Neural cell (in vitro differentiated cells): ENCODE measurements around the gene AKIRIN2. TPM values are rescaled to one million over a fixed set of nuclear protein-coding genes. Genes with fewer than 3 reads are reported as not detected.
"Not testable (repeated sequence)": the region's sequence is repeated elsewhere in the genome, so short reads cannot be mapped to it uniquely, and the experiment has no call there.

Experiments used
- H2AFZ ChIP-seq: fragments of 200-600, 300-800 bp; sonication (generic), shearing (Covaris generic); 2 replicates; pipeline ENCODE4 v1.6.0; 2014; ENCODE audit warnings: low read depth, mild to moderate bottlenecking, antibody characterized with exemption, low read length, moderate library complexity
- H3F3A ChIP-seq: fragments of 200-600 bp; shearing (Covaris generic); 2 replicates; pipeline ENCODE4 v1.6.1; 2016; ENCODE audit warnings: mild to moderate bottlenecking, moderate library complexity, mixed read lengths, antibody characterized with exemption, low read length; ENCODE audit not compliant: insufficient read depth, poor library complexity, severe bottlenecking
- H3K27ac ChIP-seq: fragments of 200-600, 300-800 bp; sonication (generic), shearing (Covaris generic); 2 replicates; pipeline ENCODE4 v1.5.1; 2014; ENCODE audit warnings: mild to moderate bottlenecking, low read length, moderate library complexity
- H3K27me3 ChIP-seq: fragments of 300-800, 200-600 bp; sonication (generic), shearing (Covaris generic); 2 replicates; pipeline ENCODE4 v1.6.0; 2014; ENCODE audit warnings: mild to moderate bottlenecking, low read depth, low read length, moderate library complexity; ENCODE audit not compliant: insufficient read depth
- H3K36me3 ChIP-seq: fragments of 300-800, 200-600 bp; sonication (generic), shearing (Covaris generic); 2 replicates; pipeline ENCODE4 v1.5.1; 2014; ENCODE audit warnings: mild to moderate bottlenecking, antibody characterized with exemption, low read length, moderate library complexity; ENCODE audit not compliant: insufficient read depth
- H3K4me2 ChIP-seq: fragments of 300-800, 200-600 bp; sonication (generic), shearing (Covaris generic); 2 replicates; pipeline ENCODE4 v1.6.0; 2014; ENCODE audit warnings: mild to moderate bottlenecking, low read length
- H3K4me3 ChIP-seq: fragments of 300-800, 200-600 bp; sonication (generic), shearing (Covaris generic); 2 replicates; pipeline ENCODE4 v1.5.1; 2014; ENCODE audit warnings: mild to moderate bottlenecking, low read length, moderate library complexity
- H3K79me2 ChIP-seq: fragments of 200-600 bp; shearing (Covaris generic); replicated peaks from 2 replicates; pipeline ENCODE4 v1.6.0; 2014; ENCODE audit warnings: mild to moderate bottlenecking, low read length, moderate library complexity; ENCODE audit not compliant: insufficient read depth
- H3K9ac ChIP-seq: fragments of 300-800, 200-600 bp; sonication (generic), shearing (Covaris generic); 2 replicates; pipeline ENCODE4 v1.6.1; 2016; ENCODE audit warnings: mild to moderate bottlenecking, low read length, mixed read lengths
- H3K9me2 ChIP-seq: fragments of 200-600 bp; shearing (Covaris generic); 2 replicates; pipeline ENCODE4 v1.6.1; 2016; ENCODE audit warnings: mild to moderate bottlenecking, low read length, mixed read lengths; ENCODE audit not compliant: insufficient read depth
- H3K9me3 ChIP-seq: fragments of 200-600, 300-800 bp; sonication (generic), shearing (Covaris generic); 2 replicates; pipeline ENCODE4 v1.6.1; 2016; ENCODE audit warnings: mild to moderate bottlenecking, mixed run types, low read length, moderate library complexity, mixed read lengths
- H4K20me1 ChIP-seq: fragments of 200-600 bp; shearing (Covaris generic); 2 replicates; pipeline ENCODE4 v1.6.1; 2016; ENCODE audit warnings: mild to moderate bottlenecking, mixed run types; ENCODE audit not compliant: insufficient read depth
- CTCF ChIP-seq: fragments of 450-650 bp; IDR thresholded peaks from 2 replicates; pipeline ENCODE4 v1.5.1; 2014; ENCODE audit warnings: antibody characterized with exemption, mild to moderate bottlenecking, moderate library complexity; ENCODE audit not compliant: poor library complexity, severe bottlenecking
- EP300 ChIP-seq: fragments of 450-650 bp; conservative IDR thresholded peaks from 2 replicates; pipeline ENCODE4 v1.6.1; 2014; ENCODE audit warnings: antibody characterized with exemption, mild to moderate bottlenecking, moderate library complexity; ENCODE audit not compliant: poor library complexity, severe bottlenecking
- EZH2 ChIP-seq: fragments of 200-600, 300-800 bp; shearing (Covaris generic), sonication (generic); IDR thresholded peaks from 2 replicates; pipeline ENCODE4 v1.6.1; 2014; ENCODE audit warnings: antibody characterized with exemption, low read length, borderline replicate concordance, mild to moderate bottlenecking; ENCODE audit not compliant: insufficient read depth, poor library complexity, severe bottlenecking
- MXI1 ChIP-seq: fragments of 450-650 bp; conservative IDR thresholded peaks from 2 replicates; pipeline ENCODE4 v1.6.1; 2014; ENCODE audit warnings: antibody characterized with exemption, mild to moderate bottlenecking; ENCODE audit not compliant: poor library complexity, severe bottlenecking
- POLR2AphosphoS5 ChIP-seq: IDR thresholded peaks from 2 replicates; pipeline ENCODE4 v1.6.1; 2012
- RAD21 ChIP-seq: fragments of 450-650 bp; conservative IDR thresholded peaks from 2 replicates; pipeline ENCODE4 v1.6.1; 2014; ENCODE audit warnings: antibody characterized with exemption, mild to moderate bottlenecking, moderate library complexity
- REST ChIP-seq: IDR thresholded peaks from 2 replicates; pipeline ENCODE4 v1.6.1; 2012; ENCODE audit warnings: borderline replicate concordance
- SMC3 ChIP-seq: fragments of 450-650 bp; conservative IDR thresholded peaks from 2 replicates; pipeline ENCODE4 v1.6.1; 2014; ENCODE audit warnings: antibody characterized with exemption, mild to moderate bottlenecking, moderate library complexity; ENCODE audit not compliant: poor library complexity
- TAF1 ChIP-seq: IDR thresholded peaks from 2 replicates; pipeline ENCODE4 v1.6.1; 2012; ENCODE audit warnings: low read depth
- polyA plus RNA-seq: library from polyadenylated mRNA; depleted of rRNA; stranded (reverse); fragments of >200 nt; gene quantifications from 2 replicates; pipeline ENCODE4 v1.2.3, GENCODE V29; 2014

AKIRIN2 gene
- polyA plus RNA-seq, 1 donor from 2014 or later = 82.8 TPM

GRCh38 chr6:87692086-87692485, 9.9 kb downstream of the AKIRIN2 start:
- Histone ChIP-seq H3K36me3 (no peaks in the 10 kb centered on the region), H3K4me3 (no peak overlapping the region), H3K9me3 (no peaks in the 10 kb centered on the region), H2AFZ (no peak overlapping the region), H3K9me2 (no peaks in the 10 kb centered on the region), H4K20me1 (peaks cover 14% of the 10 kb centered on the region), H3F3A (no peaks in the 10 kb centered on the region), H3K4me2 (no peak overlapping the region), H3K27me3 (no peaks in the 10 kb centered on the region), H3K79me2 (peaks cover 91% of the 10 kb centered on the region), H3K9ac (no peak overlapping the region), H3K27ac (peak overlapping the region; percentile 63)
- no peak for TF ChIP-seq MXI1
- no peak for TF ChIP-seq POLR2AphosphoS5
- TF ChIP-seq CTCF = no peak
- TF ChIP-seq RAD21 = no peak
- no peak for TF ChIP-seq EP300
- no peak for TF ChIP-seq EZH2
- no peak for TF ChIP-seq TAF1
- TF ChIP-seq REST = no peak
- TF ChIP-seq SMC3 = no peak

GRCh38 chr6:87690441-87690840, 11.6 kb downstream of the AKIRIN2 start:
- Histone ChIP-seq H3K9me3 (no peaks in the 10 kb centered on the region), H4K20me1 (peaks cover 12% of the 10 kb centered on the region), H3K4me2 (no peak overlapping the region), H3K4me3 (no peak overlapping the region), H3K27ac (no peak overlapping the region), H3F3A (no peaks in the 10 kb centered on the region), H3K9ac (no peak overlapping the region), H2AFZ (no peak overlapping the region), H3K9me2 (no peaks in the 10 kb centered on the region), H3K27me3 (no peaks in the 10 kb centered on the region), H3K36me3 (no peaks in the 10 kb centered on the region), H3K79me2 (peaks cover 92% of the 10 kb centered on the region)
- TF ChIP-seq TAF1 (no peak), CTCF (no peak), SMC3 (no peak), RAD21 (no peak), EZH2 (no peak), MXI1 (no peak), EP300 (no peak), POLR2AphosphoS5 (no peak)

- not testable (repeated sequence) for H3K9ac ChIP-seq, H3K4me2 ChIP-seq, H3F3A ChIP-seq, H3K9me3 ChIP-seq, H3K36me3 ChIP-seq, H3K27me3 ChIP-seq, H3K4me3 ChIP-seq, H3K9me2 ChIP-seq, H3K27ac ChIP-seq, H2AFZ ChIP-seq
- Histone ChIP-seq H4K20me1 (peaks cover 13% of the 10 kb centered on the region), H3K79me2 (peaks cover 92% of the 10 kb centered on the region)
Observed at GRCh38 chr6:87687893-87688292, 14.1 kb downstream of the AKIRIN2 start.
